ENCODE measurements around the gene OPRL1. TPM values are rescaled to one million over a fixed set of nuclear protein-coding genes. Genes with fewer than 3 reads are reported as not detected.

The OPRL1 gene
- total RNA-seq, 1 experiment from 2014 or later: 3.9 TPM

DNA sequence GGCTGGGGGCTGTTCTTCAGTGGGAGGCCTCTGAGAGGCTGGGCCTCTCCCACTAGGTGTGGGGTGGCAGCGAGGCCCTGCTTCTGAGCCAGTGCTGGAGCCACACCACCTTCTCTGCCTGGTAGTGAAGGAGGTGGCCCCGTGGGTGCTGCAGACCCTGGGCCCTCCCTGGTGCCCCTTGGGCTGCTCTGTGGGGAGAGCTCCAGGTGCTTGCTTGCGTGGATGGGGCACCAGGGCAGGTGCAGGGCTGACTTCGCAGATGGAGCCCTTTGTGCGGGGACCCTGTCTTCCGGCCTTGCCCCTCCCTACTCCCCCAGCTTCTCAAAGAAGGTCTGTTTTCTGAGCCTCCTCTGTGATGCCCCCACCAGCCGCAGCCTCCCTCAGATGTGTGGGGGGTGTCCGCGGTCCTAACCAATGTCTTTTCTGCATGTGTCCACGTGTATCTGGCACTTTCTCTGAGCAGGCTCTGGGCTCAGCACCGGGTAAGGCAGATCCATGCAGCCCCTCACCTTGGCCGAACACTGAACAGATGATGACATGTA lies 67.1 kb downstream of the OPRL1 start:
- no peaks in the 10 kb centered on the region for H3K4me1 ChIP-seq (ENCODE audit: control insufficient read depth, insufficient read depth, low read length)
- POLR2A ChIA-PET: no interaction called here
- CTCF ChIA-PET: no interaction called here
- no peaks in the 10 kb centered on the region for H3K9me3 ChIP-seq (ENCODE audit: control insufficient read depth, insufficient read depth, low read depth, low read length)
- DNase-seq (ENCODE audit: low read depth, low spot score) (no peak), ATAC-seq (no peak)
- no TSS peak for BruUV-seq (replicated peaks)
- H3K27me3 ChIP-seq (ENCODE audit: control insufficient read depth, insufficient read depth, low read length): no peaks in the 10 kb centered on the region
- no peak overlapping the region for H3K27ac ChIP-seq (ENCODE audit: low read length)
- intact Hi-C loops (cut with micrococcal nuclease; ENCODE audit: unreplicated experiment) (no loop called here), in situ Hi-C loops (cut with HindIII; ENCODE audit: low pct_unique_long_range_greater_than_20kb, low sequenced_read_pairs) (no loop called here)
- TF ChIP-seq POLR2AphosphoS5 (IDR thresholded peaks at IDR 0.05; ENCODE audit: low read depth, low read length): no peak
- TF ChIP-seq, protein P1, sequence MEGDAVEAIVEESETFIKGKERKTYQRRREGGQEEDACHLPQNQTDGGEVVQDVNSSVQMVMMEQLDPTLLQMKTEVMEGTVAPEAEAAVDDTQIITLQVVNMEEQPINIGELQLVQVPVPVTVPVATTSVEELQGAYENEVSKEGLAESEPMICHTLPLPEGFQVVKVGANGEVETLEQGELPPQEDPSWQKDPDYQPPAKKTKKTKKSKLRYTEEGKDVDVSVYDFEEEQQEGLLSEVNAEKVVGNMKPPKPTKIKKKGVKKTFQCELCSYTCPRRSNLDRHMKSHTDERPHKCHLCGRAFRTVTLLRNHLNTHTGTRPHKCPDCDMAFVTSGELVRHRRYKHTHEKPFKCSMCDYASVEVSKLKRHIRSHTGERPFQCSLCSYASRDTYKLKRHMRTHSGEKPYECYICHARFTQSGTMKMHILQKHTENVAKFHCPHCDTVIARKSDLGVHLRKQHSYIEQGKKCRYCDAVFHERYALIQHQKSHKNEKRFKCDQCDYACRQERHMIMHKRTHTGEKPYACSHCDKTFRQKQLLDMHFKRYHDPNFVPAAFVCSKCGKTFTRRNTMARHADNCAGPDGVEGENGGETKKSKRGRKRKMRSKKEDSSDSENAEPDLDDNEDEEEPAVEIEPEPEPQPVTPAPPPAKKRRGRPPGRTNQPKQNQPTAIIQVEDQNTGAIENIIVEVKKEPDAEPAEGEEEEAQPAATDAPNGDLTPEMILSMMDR (IDR thresholded peaks at IDR 0.05): no peak
- TF ChIP-seq, protein P2, sequence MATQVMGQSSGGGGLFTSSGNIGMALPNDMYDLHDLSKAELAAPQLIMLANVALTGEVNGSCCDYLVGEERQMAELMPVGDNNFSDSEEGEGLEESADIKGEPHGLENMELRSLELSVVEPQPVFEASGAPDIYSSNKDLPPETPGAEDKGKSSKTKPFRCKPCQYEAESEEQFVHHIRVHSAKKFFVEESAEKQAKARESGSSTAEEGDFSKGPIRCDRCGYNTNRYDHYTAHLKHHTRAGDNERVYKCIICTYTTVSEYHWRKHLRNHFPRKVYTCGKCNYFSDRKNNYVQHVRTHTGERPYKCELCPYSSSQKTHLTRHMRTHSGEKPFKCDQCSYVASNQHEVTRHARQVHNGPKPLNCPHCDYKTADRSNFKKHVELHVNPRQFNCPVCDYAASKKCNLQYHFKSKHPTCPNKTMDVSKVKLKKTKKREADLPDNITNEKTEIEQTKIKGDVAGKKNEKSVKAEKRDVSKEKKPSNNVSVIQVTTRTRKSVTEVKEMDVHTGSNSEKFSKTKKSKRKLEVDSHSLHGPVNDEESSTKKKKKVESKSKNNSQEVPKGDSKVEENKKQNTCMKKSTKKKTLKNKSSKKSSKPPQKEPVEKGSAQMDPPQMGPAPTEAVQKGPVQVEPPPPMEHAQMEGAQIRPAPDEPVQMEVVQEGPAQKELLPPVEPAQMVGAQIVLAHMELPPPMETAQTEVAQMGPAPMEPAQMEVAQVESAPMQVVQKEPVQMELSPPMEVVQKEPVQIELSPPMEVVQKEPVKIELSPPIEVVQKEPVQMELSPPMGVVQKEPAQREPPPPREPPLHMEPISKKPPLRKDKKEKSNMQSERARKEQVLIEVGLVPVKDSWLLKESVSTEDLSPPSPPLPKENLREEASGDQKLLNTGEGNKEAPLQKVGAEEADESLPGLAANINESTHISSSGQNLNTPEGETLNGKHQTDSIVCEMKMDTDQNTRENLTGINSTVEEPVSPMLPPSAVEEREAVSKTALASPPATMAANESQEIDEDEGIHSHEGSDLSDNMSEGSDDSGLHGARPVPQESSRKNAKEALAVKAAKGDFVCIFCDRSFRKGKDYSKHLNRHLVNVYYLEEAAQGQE (IDR thresholded peaks at IDR 0.05; ENCODE audit: insufficient read depth in 1 of 2, low read depth in 2 of 2, low read length in 1 of 2): no peak
- no peak for TF ChIP-seq TCF7L2 (IDR thresholded peaks at IDR 0.05; ENCODE audit: low read depth, low read length)
- TF ChIP-seq SIN3A (IDR thresholded peaks at IDR 0.05; ENCODE audit: borderline replicate concordance, insufficient read depth, low read depth, low read length): no peak
- H3K36me3 ChIP-seq (ENCODE audit: control insufficient read depth, insufficient read depth, low read length): no peaks in the 10 kb centered on the region
- no peak overlapping the region for H3K4me3 ChIP-seq (ENCODE audit: low read depth in 2 of 2, low read length in 2 of 2)

GRCh38 chr20:64148581-64148980 lies 68.7 kb downstream of the OPRL1 start:
- POLR2A ChIA-PET: no interaction called here
- Histone ChIP-seq H3K4me3 (ENCODE audit: low read depth in 2 of 2, low read length in 2 of 2) (no peak overlapping the region), H3K36me3 (ENCODE audit: control insufficient read depth, insufficient read depth, low read length) (no peaks in the 10 kb centered on the region), H3K27ac (ENCODE audit: low read length) (no peak overlapping the region), H3K9me3 (ENCODE audit: control insufficient read depth, insufficient read depth, low read depth, low read length) (no peaks in the 10 kb centered on the region), H3K4me1 (ENCODE audit: control insufficient read depth, insufficient read depth, low read length) (no peaks in the 10 kb centered on the region), H3K27me3 (ENCODE audit: control insufficient read depth, insufficient read depth, low read length) (no peaks in the 10 kb centered on the region)
- CTCF ChIA-PET: no interaction called here
- no TSS peak for BruUV-seq (replicated peaks)
- ATAC-seq (no peak), DNase-seq (ENCODE audit: low read depth, low spot score) (no peak)
- TF ChIP-seq POLR2AphosphoS5 (IDR thresholded peaks at IDR 0.05; ENCODE audit: low read depth, low read length) (no peak), TCF7L2 (IDR thresholded peaks at IDR 0.05; ENCODE audit: low read depth, low read length) (no peak), SIN3A (IDR thresholded peaks at IDR 0.05; ENCODE audit: borderline replicate concordance, insufficient read depth, low read depth, low read length) (no peak)
- TF ChIP-seq, protein P1 (IDR thresholded peaks at IDR 0.05): no peak
- TF ChIP-seq, protein P2 (IDR thresholded peaks at IDR 0.05; ENCODE audit: insufficient read depth in 1 of 2, low read depth in 2 of 2, low read length in 1 of 2): no peak
- intact Hi-C loops (cut with micrococcal nuclease; ENCODE audit: unreplicated experiment) (no loop called here), in situ Hi-C loops (cut with HindIII; ENCODE audit: low pct_unique_long_range_greater_than_20kb, low sequenced_read_pairs) (no loop called here)

Data from Panc1 (cell line).